K562 (cell line): ENCODE data around the gene PRKAG2. TPM values are rescaled to one million over a fixed set of nuclear protein-coding genes. Genes with fewer than 3 reads are reported as not detected.

Experiments used
- ATAC-seq: fragments of 200-7000 bp; cut with Tn5 transposase; 3 replicates; pipeline ENCODE4 v1.9.1; 2020; ENCODE audit warnings: moderate library complexity
- BruUV-seq: library from RNA; stranded (reverse); fragments of 400-500 nt; replicated peaks from 2 replicates; lab custom pipeline; 2021; lab: Mats Ljungman, UMichigan
- CTCF ChIA-PET: fragments of 300-600 bp; formaldehyde crosslinking; extraction: SDS; loops from one replicate; lab custom pipeline; 2021; ENCODE audit warnings: low intra/inter-chr PET ratio; lab: Yijun Ruan, JAX
- POLR2A ChIA-PET: fragments of 300-600, 350-650 bp; sonication (Branson Sonifier 250); formaldehyde crosslinking; extraction: SDS; loops from one replicate; lab custom pipeline; 2021; ENCODE audit warnings: antibody characterized with exemption, inconsistent platforms; lab: Yijun Ruan, JAX
- DNase-seq, 4 experiments: peaks; one replicate each; pipeline versions ENCODE4 v3.0.0 to v3.0.0-alpha.2; 2011 to 2018; ENCODE audit warnings: low spot score in 3 of 4, mixed read lengths in 3 of 4; ENCODE audit errors: extremely low read depth in 1 of 4
- FAIRE-seq: peaks from 2 replicates; lab custom pipeline; 2011; peaks lifted over from hg19 to GRCh38; lab: Jason Lieb, UNC
- H2AFZ ChIP-seq: 2 replicates; pipeline ENCODE4 v1.6.0; 2011; ENCODE audit warnings: low read depth, low read length, control low read depth, inconsistent platforms
- H3K27ac ChIP-seq: fragments of 200-600 bp; 3 replicates; pipeline ENCODE4 v1.8.0; 2011; ENCODE audit warnings: low read depth, mild to moderate bottlenecking, control low read depth, inconsistent platforms, low read length, moderate library complexity, mixed read lengths; ENCODE audit errors: extremely low read depth
- H3K27me3 ChIP-seq, 2 experiments: fragments of 300-600 bp in 1 of 2; 2 replicates in 1 of 2; 3 replicates in 1 of 2; pipeline versions ENCODE4 v1.6.0 to v1.8.0; 2011; ENCODE audit warnings: inconsistent platforms in 2 of 2, low read length in 2 of 2, mild to moderate bottlenecking in 1 of 2, mixed read lengths in 1 of 2, moderate library complexity in 1 of 2; ENCODE audit not compliant: control insufficient read depth in 2 of 2, insufficient read depth in 2 of 2
- H3K36me3 ChIP-seq: fragments of 300-600 bp; 3 replicates; pipeline ENCODE4 v1.8.0; 2011; ENCODE audit warnings: mild to moderate bottlenecking, low read length, inconsistent platforms; ENCODE audit not compliant: control insufficient read depth, insufficient read depth
- H3K4me1 ChIP-seq, 2 experiments: fragments of 200-600 bp in 1 of 2; replicated peaks in 1 of 2; 2 replicates in 1 of 2; 3 replicates in 1 of 2; pipeline versions ENCODE4 v1.5.1 to v1.8.0; 2011; ENCODE audit warnings: inconsistent platforms in 2 of 2, low read length in 2 of 2, mild to moderate bottlenecking in 1 of 2, mixed read lengths in 1 of 2, moderate library complexity in 1 of 2; ENCODE audit not compliant: control insufficient read depth in 2 of 2, insufficient read depth in 2 of 2
- H3K4me2 ChIP-seq: 2 replicates; pipeline ENCODE4 v1.6.1; 2011; ENCODE audit warnings: low read length, control low read depth, inconsistent platforms, mixed read lengths; ENCODE audit not compliant: insufficient read depth
- H3K4me3 ChIP-seq: fragments of 200-600 bp; sonication (generic), shearing (Covaris generic); 2 replicates; pipeline ENCODE4 v1.5.1; 2016; ENCODE audit warnings: control low read depth, inconsistent platforms
- H3K79me2 ChIP-seq: fragments of 200-600 bp; 3 replicates; pipeline ENCODE4 v1.8.0; 2011; ENCODE audit warnings: low read length, inconsistent platforms; ENCODE audit not compliant: control insufficient read depth, insufficient read depth
- H3K9ac ChIP-seq, 2 experiments: 2 replicates each; pipeline versions ENCODE4 v1.6.0 to v1.6.1; 2011; ENCODE audit warnings: low read depth in 2 of 2, low read length in 2 of 2, control low read depth in 1 of 2, inconsistent platforms in 1 of 2, mild to moderate bottlenecking in 1 of 2, mixed read lengths in 1 of 2; ENCODE audit not compliant: insufficient read depth in 1 of 2
- H3K9me1 ChIP-seq: one replicate; pipeline ENCODE4 v1.6.0; 2011; ENCODE audit warnings: inconsistent platforms, mild to moderate bottlenecking, low read length, moderate library complexity; ENCODE audit not compliant: control insufficient read depth, insufficient read depth
- H3K9me3 ChIP-seq: replicated peaks from 2 replicates; pipeline ENCODE4 v1.5.1; 2011; ENCODE audit warnings: low read depth, low read length, inconsistent platforms; ENCODE audit not compliant: control insufficient read depth, insufficient read depth
- H4K20me1 ChIP-seq: replicated peaks from 2 replicates; pipeline ENCODE4 v1.6.1; 2011; ENCODE audit warnings: low read length, inconsistent platforms, mixed read lengths; ENCODE audit not compliant: control insufficient read depth, insufficient read depth
- CBX3 ChIP-seq, 2 experiments: IDR thresholded peaks; 1 replicate in 1 of 2; 2 replicates in 1 of 2; pipeline ENCODE4 v1.6.1; 2012; ENCODE audit warnings: inconsistent platforms in 2 of 2, low read length in 2 of 2, borderline replicate concordance in 1 of 2, control low read depth in 1 of 2
- CBX5 ChIP-seq: IDR thresholded peaks from 2 replicates; pipeline ENCODE4 v1.6.1; 2014; ENCODE audit warnings: low read depth, borderline replicate concordance
- CSDE1 ChIP-seq, 2 experiments: fragments of 450-650 bp; IDR thresholded peaks; 2 replicates each; pipeline ENCODE4 v1.6.1; 2016; ENCODE audit warnings: mild to moderate bottlenecking in 1 of 2
- HNRNPUL1 ChIP-seq: fragments of 200-400 bp; formaldehyde crosslinking; IDR thresholded peaks from 2 replicates; pipeline ENCODE4 v1.6.1; 2017; ENCODE audit warnings: low read length
- RBM25 ChIP-seq: fragments of 200-400 bp; formaldehyde crosslinking; IDR thresholded peaks from 2 replicates; pipeline ENCODE4 v1.6.1; 2018; ENCODE audit warnings: low read length, low read depth, moderate library complexity; ENCODE audit not compliant: severe bottlenecking
- TRIM28 ChIP-seq: fragments of 450-650 bp; IDR thresholded peaks from 2 replicates; pipeline ENCODE4 v1.6.1; 2017
- ZBTB8A ChIP-seq: fragments of 450-650 bp; IDR thresholded peaks from 2 replicates; pipeline ENCODE4 v1.6.1; 2018; ENCODE audit warnings: mild to moderate bottlenecking, moderate library complexity; ENCODE audit not compliant: partially characterized antibody
- WGBS: fragments of 100-300 bp; shearing (Covaris generic); methylation state at CpG from one replicate; pipeline ENCODE4 v1.1.6; 2016; ENCODE audit warnings: low coverage, mixed read lengths; ENCODE audit not compliant: insufficient coverage; ENCODE audit errors: missing lambda C conversion rate; 5-methylcytosine and 5-hydroxymethylcytosine counted together
- in situ Hi-C: fragments of 300-500 bp; cut with MboI; formaldehyde crosslinking; loops from 4 replicates; pipeline ENCODE4 v1.15.0; 2018; ENCODE audit warnings: inconsistent platforms, mixed read lengths
- intact Hi-C: fragments of 100-400 bp; cut with micrococcal nuclease; formaldehyde crosslinking; loops from 2 replicates; pipeline ENCODE4 v1.14.2; 2022
- polyA plus RNA-seq, 8 experiments: library from polyadenylated mRNA; depleted of rRNA in 4 of 8; stranded (reverse) in 5 of 8; unstranded in 3 of 8; fragments of >200 nt; fragmentation: Nextera tagmentation in 2 of 8; fragmentation: Illumina TruSeq in 1 of 8; extraction: Ambion mirVana in 2 of 8; extraction: Trizol in 1 of 8; gene quantifications; 2 replicates each; pipeline versions ENCODE4 v1.2.1 to v1.2.3, GENCODE V29; 2011 to 2014; ENCODE audit warnings: inconsistent platforms in 1 of 8, missing spikeins in 1 of 8
- total RNA-seq, 7 experiments: library from RNA; depleted of rRNA in 6 of 7; stranded (reverse); fragments of >200 nt in 6 of 7; fragmentation: Illumina TruSeq in 2 of 7; extraction: Trizol in 2 of 7; gene quantifications; 2 replicates each; pipeline versions ENCODE4 v1.2.1 to v1.2.3, GENCODE V29; 2011 to 2021; ENCODE audit warnings: low replicate concordance in 1 of 7
- TF ChIP-seq, protein P1 (sequence below): fragments of 450-650 bp; IDR thresholded peaks from 2 replicates; pipeline ENCODE4 v1.6.1; 2018; ENCODE audit warnings: mild to moderate bottlenecking, low read depth; ENCODE audit not compliant: partially characterized antibody

PRKAG2 gene
- total and polyA plus RNA-seq, 9 of the 15 experiments (the other 6 are each of a cell fraction or from before 2014, with no cell fraction given): 0.99 to 5.6 (median 3.3) TPM

GRCh38 chr7:151579644-151580043 lies 297.3 kb downstream of the PRKAG2 start:
- DNase-seq: no peak
- Histone ChIP-seq H3K27me3 (peaks cover 12 to 20% of the 10 kb centered on the region in 2 experiments; a peak in 4 of 5 replicates), H3K4me3 (no peak overlapping the region), H3K27ac (no peak overlapping the region), H3K9ac (no peak overlapping the region), H3K36me3 (no peaks in the 10 kb centered on the region), H3K4me1 (no peaks in the 10 kb centered on the region), H3K4me2 (no peak overlapping the region), H3K79me2 (no peaks in the 10 kb centered on the region), H3K9me1 (no peaks in the 10 kb centered on the region), H2AFZ (no peak overlapping the region), H3K9me3 (no peaks in the 10 kb centered on the region; the same call in 1 of the 2 replicates), H4K20me1 (no peaks in the 10 kb centered on the region)
- in situ Hi-C loops: no loop called here
- ATAC-seq: no peak
- intact Hi-C loops: no loop called here
- CTCF ChIA-PET: no interaction called here
- WGBS: 4% methylated on average over 2 of the region's 2 CpGs
- FAIRE-seq: no peak
- POLR2A ChIA-PET: interaction anchor here (1.2 kb wide), 1 partner anchor 11 kb away, joined by 4 read pairs; no protein-coding TSS in a partner anchor
- TF ChIP-seq CBX5: peak; percentile 87; the same call in 1 of the 2 replicates
- no peak for TF ChIP-seq RBM25
- TF ChIP-seq CBX3 (IDR thresholded peaks at IDR 0.05; ENCODE audit: borderline replicate concordance in 1 of 2, low read length in 2 of 2): peak in 1 of 2 experiments; percentile 91; a peak in 2 of 3 replicates
- peak; percentile 87 for TF ChIP-seq TRIM28
- TF ChIP-seq, protein P1, sequence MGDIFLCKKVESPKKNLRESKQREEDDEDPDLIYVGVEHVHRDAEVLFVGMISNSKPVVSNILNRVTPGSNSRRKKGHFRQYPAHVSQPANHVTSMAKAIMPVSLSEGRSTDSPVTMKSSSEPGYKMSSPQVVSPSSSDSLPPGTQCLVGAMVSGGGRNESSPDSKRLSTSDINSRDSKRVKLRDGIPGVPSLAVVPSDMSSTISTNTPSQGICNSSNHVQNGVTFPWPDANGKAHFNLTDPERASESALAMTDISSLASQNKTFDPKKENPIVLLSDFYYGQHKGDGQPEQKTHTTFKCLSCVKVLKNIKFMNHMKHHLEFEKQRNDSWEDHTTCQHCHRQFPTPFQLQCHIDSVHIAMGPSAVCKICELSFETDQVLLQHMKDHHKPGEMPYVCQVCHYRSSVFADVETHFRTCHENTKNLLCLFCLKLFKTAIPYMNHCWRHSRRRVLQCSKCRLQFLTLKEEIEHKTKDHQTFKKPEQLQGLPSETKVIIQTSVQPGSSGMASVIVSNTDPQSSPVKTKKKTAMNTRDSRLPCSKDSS: peak; percentile 76
- TF ChIP-seq HNRNPUL1: no peak
- TF ChIP-seq CSDE1 (IDR thresholded peaks at IDR 0.05): no peak
- TF ChIP-seq ZBTB8A: no peak
- BruUV-seq: no TSS peak
